Psoas muscle (tissue), 8 donors: ENCODE results near the gene HMCN2. TPM values are rescaled to one million over a fixed set of nuclear protein-coding genes. Genes with fewer than 3 reads are reported as not detected.

Experiments
- ATAC-seq, 4 donors: fragments of 200-7000 bp; cut with Tn5 transposase; one replicate each; pipeline ENCODE4 v1.9.1; 2020; ENCODE audit warnings: moderate library complexity in 3 of 4, mild to moderate bottlenecking in 2 of 4
- DNase-seq, 2 donors: peaks; one replicate each; pipeline ENCODE4 v3.0.0-alpha.2; 2020
- H3K27ac ChIP-seq: fragments of 200-600 bp; one replicate; pipeline ENCODE4 v1.8.0; 2022
- H3K27me3 ChIP-seq, 3 donors: fragments of 200-600 bp in 1 of 3; one replicate each; pipeline versions ENCODE4 v1.6.1 to v1.8.0; 2013 to 2022; ENCODE audit warnings: low read length in 2 of 3, mild to moderate bottlenecking in 2 of 3, moderate library complexity in 1 of 3; ENCODE audit not compliant: insufficient read depth in 3 of 3
- H3K36me3 ChIP-seq, 2 donors: fragments of 200-600 bp in 1 of 2; one replicate each; pipeline versions ENCODE4 v1.6.1 to v1.8.0; 2013 to 2022; ENCODE audit warnings: low read depth in 1 of 2, mild to moderate bottlenecking in 1 of 2, moderate library complexity in 1 of 2; ENCODE audit not compliant: insufficient read depth in 1 of 2
- H3K4me1 ChIP-seq: fragments of 200-600 bp; one replicate; pipeline ENCODE4 v1.8.0; 2022
- H3K4me3 ChIP-seq: fragments of 200-600 bp; one replicate; pipeline ENCODE4 v1.8.0; 2022; ENCODE audit warnings: mild to moderate bottlenecking
- H3K9me3 ChIP-seq: fragments of 200-600 bp; one replicate; pipeline ENCODE4 v1.8.0; 2022
- WGBS, 3 donors: extraction: QIAGEN DNeasy Blood & Tissue Kit; methylation state at CpG; one replicate each; pipeline versions ENCODE4 v1.1.6 to v1.1.7; 2013; 5-methylcytosine and 5-hydroxymethylcytosine counted together
- intact Hi-C, 2 donors: fragments of 100-400 bp; cut with DNase I; formaldehyde crosslinking; loops; one replicate each; pipeline versions ENCODE4 v1.11.0 to v1.14.2; 2022
- polyA plus RNA-seq, 3 donors: library from polyadenylated mRNA; stranded (reverse); fragments of 200-250 nt; gene quantifications; one replicate each; pipeline ENCODE4 v1.2.3, GENCODE V29; 2013
- total RNA-seq, 4 donors: library from RNA; stranded (reverse); fragmentation: NEBNext Ultra II Directional in 2 of 4; extraction: Animal tissue kit (Norgen Biotek cat#: 25700) in 2 of 4; gene quantifications; one replicate each; pipeline versions ENCODE4 v1.2.1 to v1.2.4, GENCODE V29; 2021 to 2023
- TF ChIP-seq, protein P1 (sequence below): fragments of 200-600 bp; IDR thresholded peaks from one replicate; pipeline ENCODE4 v1.8.0; 2022; ENCODE audit warnings: antibody characterized with exemption
- donor health status: healthy with polysubstance abuse.
- donor health status: DM: no; HTN: no; CAD: no; lungs with moderate emphysema.
- donor health status: Bipolar disorder and iron deficiency.
- donor health status: healthy.
- donor health status: DM: yes; HTN: yes; CAD: no.
- donor health status: DM: no; HTN: no; CAD: no.
- donor health status: DM: no; HTN: no; CAD: no.
- donor health status: DM: yes; HTN: yes; CAD: no.

Gene HMCN2
- total and polyA plus RNA-seq, 7 donors: 3.6 to 13.2 (median 6.7) TPM

DNA sequence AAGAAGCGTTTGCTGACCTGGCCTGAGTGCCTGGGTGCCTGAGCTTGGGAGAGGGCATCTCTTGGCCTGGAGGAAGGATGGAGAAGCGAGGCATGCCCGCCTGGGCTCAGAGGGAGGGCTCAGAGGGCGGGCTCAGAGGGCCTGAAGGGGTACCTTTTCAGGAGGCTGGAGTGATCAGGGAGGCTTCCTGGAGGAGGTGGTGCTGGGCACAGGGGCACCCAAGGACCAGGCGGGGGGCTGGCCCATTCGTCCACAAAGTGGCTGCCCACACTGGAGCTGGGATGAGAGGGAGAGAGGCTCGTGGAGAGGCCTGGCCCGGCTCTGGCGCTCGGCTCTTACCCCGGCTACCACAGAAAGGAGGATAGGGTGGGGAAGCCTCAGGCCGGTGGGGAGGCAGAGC lies 212.0 kb downstream of the HMCN2 start:
- H3K4me1 ChIP-seq: no peaks in the 10 kb centered on the region
- TF ChIP-seq, protein P1, sequence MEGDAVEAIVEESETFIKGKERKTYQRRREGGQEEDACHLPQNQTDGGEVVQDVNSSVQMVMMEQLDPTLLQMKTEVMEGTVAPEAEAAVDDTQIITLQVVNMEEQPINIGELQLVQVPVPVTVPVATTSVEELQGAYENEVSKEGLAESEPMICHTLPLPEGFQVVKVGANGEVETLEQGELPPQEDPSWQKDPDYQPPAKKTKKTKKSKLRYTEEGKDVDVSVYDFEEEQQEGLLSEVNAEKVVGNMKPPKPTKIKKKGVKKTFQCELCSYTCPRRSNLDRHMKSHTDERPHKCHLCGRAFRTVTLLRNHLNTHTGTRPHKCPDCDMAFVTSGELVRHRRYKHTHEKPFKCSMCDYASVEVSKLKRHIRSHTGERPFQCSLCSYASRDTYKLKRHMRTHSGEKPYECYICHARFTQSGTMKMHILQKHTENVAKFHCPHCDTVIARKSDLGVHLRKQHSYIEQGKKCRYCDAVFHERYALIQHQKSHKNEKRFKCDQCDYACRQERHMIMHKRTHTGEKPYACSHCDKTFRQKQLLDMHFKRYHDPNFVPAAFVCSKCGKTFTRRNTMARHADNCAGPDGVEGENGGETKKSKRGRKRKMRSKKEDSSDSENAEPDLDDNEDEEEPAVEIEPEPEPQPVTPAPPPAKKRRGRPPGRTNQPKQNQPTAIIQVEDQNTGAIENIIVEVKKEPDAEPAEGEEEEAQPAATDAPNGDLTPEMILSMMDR: no peak
- no peak for ATAC-seq
- no peak for DNase-seq
- H3K9me3 ChIP-seq: no peaks in the 10 kb centered on the region
- intact Hi-C loops: no loop called here
- H3K27ac ChIP-seq: no peak overlapping the region
- H3K36me3 ChIP-seq: peaks cover 0 to 2% of the 10 kb centered on the region in 2 donors
- H3K27me3 ChIP-seq: no peaks in the 10 kb centered on the region
- H3K4me3 ChIP-seq: no peak overlapping the region
- 92 to 97% (median 93%) methylated on average over 11 to 12 of the region's 12 CpGs for WGBS, 3 donors

DNA sequence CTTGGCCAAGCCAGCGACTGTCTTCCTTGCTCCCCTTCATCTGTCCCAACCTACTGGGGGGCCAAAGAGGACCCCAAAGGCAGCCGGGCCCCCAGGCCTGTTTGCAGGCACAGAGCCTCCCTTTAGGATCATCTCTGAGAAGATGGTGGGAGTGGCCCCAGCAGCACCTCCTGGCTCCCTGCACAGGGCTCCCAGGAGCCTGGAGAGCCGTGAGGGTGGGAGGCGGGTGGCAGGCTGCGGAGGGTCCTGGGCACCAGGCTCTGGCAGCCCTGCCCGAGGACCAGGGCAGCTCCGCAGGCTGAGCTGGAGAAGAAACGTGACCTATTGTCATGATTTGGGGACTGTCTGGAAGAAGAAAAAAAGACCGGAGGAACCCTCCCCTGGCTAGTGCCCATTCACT lies 212.6 kb downstream of the HMCN2 start:
- Histone ChIP-seq H3K4me3 (no peak overlapping the region), H3K9me3 (no peaks in the 10 kb centered on the region), H3K36me3 (peaks cover 0 to 2% of the 10 kb centered on the region in 2 donors), H3K27me3 (no peaks in the 10 kb centered on the region), H3K4me1 (no peaks in the 10 kb centered on the region), H3K27ac (no peak overlapping the region)
- DNase-seq (no peak), ATAC-seq (no peak)
- TF ChIP-seq, protein P1: no peak
- intact Hi-C loops: no loop called here
- WGBS, 3 donors: 90 to 96% (median 93%) methylated on average over 9 of the region's 9 CpGs

DNA sequence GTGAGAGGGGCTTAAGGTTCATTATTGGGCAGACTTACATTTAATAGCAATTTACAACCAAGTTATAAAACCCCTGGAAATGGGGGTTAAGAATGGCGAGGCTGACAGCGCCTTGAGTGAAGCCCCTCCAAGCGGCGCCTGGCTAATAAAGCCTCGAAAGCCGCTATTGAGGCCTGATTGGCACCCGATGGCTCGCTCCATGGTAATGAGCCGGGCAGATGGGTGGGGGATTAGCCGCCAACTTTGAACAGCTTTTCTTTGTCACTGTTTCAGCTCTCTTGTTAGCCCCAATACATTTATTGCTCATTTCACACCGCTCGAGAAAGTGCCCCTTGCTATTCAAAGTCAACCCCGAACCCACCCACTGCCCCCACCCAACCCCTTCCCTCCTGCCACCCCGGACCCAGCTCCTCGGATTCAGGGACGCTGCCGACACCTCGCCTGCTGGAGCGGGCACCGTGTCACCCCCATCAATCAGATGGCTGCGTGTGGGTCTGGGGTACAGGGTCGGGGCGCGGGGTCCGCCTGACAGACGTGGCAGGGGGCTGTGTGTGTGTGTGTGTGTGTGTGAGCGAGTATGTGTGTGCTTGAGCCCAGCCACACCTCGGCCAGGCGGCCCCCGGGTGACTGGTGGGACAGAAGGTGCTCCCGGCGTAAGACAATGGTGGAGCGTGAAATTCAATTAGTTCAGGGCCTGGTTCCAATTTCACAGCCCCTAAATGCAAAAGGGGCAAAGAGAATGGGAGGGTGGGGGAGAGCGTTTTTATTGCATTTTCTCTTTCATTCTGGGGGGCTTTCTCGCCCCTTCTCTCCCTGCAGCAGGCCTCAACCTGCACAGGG lies 213.4 kb downstream of the HMCN2 start:
- 71 to 75% (median 74%) methylated on average over 35 of the region's 35 CpGs for WGBS, 3 donors
- DNase-seq (no peak), ATAC-seq (no peak)
- no peaks in the 10 kb centered on the region for H3K27me3 ChIP-seq
- TF ChIP-seq, protein P1: no peak
- intact Hi-C loops: no loop called here
- no peak overlapping the region for H3K27ac ChIP-seq
- peaks cover 0 to 2% of the 10 kb centered on the region in 2 donors for H3K36me3 ChIP-seq
- no peak overlapping the region for H3K4me3 ChIP-seq
- H3K9me3 ChIP-seq: no peaks in the 10 kb centered on the region
- no peaks in the 10 kb centered on the region for H3K4me1 ChIP-seq

DNA sequence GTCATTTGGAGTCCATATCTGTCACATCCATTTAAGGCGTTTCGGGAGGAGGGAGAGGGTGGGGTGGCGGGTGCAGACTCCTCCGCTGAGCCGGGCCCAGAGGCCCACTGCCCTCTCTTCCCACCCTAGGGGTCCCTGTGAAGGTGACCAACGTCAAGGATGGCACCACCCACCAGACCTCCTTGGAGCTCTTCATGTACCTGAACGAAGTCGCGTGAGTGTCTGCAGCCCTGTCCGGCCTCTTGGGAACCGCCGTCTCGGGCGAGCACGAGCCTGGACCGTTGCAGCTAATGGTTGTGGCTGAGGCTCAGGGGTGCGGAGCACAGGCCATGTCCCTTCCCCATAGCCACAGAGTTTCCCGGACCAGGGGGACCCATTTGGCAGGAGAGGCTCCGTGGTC lies 214.0 kb downstream of the HMCN2 start:
- H3K4me3 ChIP-seq: no peak overlapping the region
- H3K4me1 ChIP-seq: no peaks in the 10 kb centered on the region
- TF ChIP-seq, protein P1: no peak
- DNase-seq (no peak), ATAC-seq (no peak)
- H3K9me3 ChIP-seq: no peaks in the 10 kb centered on the region
- H3K27me3 ChIP-seq: no peaks in the 10 kb centered on the region
- peaks cover 0 to 2% of the 10 kb centered on the region in 2 donors for H3K36me3 ChIP-seq
- no peak overlapping the region for H3K27ac ChIP-seq
- intact Hi-C loops: no loop called here
- 83 to 87% (median 86%) methylated on average over 19 of the region's 19 CpGs for WGBS, 3 donors
